ENCODE measurements around the gene SHROOM3. TPM values are rescaled to one million over a fixed set of nuclear protein-coding genes. Genes with fewer than 3 reads are reported as not detected.

SHROOM3 gene
- total and polyA plus RNA-seq, 2 experiments from 2014 or later = 11.3 to 73.5 TPM

DNA sequence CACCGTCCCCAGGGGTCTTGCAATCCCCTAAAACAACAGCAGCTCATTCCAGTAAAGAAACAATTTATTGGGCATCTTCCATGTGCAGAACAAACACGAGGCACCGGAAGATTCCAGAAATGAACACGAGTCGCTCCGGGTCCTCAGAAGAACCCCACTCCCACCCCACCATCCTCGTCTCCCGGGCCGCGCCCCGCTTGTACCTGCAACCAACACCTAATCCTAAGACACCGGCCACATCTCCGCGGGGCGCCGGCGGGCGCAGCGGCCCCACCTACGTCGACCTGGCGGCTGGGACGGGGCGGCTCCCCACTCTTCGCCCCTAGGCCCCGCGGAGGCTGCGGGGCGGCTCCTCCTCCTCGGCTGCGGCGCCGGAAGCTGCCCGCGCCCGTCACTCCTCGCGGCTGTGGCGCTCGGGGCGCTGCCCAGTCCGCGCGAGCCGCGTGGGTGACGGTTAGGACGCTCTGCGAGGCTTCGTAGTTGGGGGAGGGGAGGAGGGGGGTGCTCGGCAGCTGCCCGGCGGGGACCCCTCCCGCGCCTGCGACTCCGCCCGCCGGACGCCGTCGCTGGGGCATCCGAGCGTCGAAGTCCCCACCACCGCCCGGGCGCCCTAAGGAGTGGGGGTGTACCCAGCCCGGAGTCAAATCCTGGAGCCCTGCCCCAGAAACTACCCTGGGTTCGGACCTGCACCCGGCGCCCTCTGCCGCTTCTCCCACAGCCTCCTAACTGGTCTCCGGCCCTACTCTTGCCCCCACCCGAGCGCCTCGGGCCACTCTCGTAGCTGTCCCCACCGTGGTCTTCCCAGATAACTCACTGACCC, 14.1 kb upstream of the SHROOM3 start, which contains the start of gene CCDC158:
TSS of gene CCDC158 (minus strand) at position 380 of the 820 bp plus-strand sequence. CDS start 17,934 bp downstream, outside the sequence.
- Mint-ChIP-seq H3K9me3 (peaks cover 30% of the 10 kb centered on the region), H3K27ac (no peak within 1 kb of the TSS), H3K36me3 (ENCODE audit: low read depth) (peaks cover 18% of the 10 kb centered on the region; the same call in 2 of the 3 replicates), H3K4me3 (no peak within 1 kb of the TSS), H3K27me3 (ENCODE audit: insufficient read depth, low read depth, poor library complexity) (no peaks in the 10 kb centered on the region), H3K4me1 (peaks cover 5% of the 10 kb centered on the region; the same call in 1 of the 3 replicates)
- TF ChIP-seq STAT1 (IDR thresholded peaks at IDR 0.05; ENCODE audit: unreplicated experiment) (no peak), EZH2 (IDR thresholded peaks at IDR 0.05; ENCODE audit: low read depth, unreplicated experiment) (no peak), ZNF114 (CRISPR knock-in tag; IDR thresholded peaks at IDR 0.05) (no peak), JUNB (IDR thresholded peaks at IDR 0.05; ENCODE audit: unreplicated experiment) (no peak), ZNF331 (CRISPR knock-in tag; IDR thresholded peaks at IDR 0.05; ENCODE audit: low read depth) (no peak), EZH2phosphoT487 (IDR thresholded peaks at IDR 0.05; ENCODE audit: unreplicated experiment) (no peak), POLR2AphosphoS5 (IDR thresholded peaks at IDR 0.05; ENCODE audit: low read depth) (no peak), NANOG (IDR thresholded peaks at IDR 0.05; ENCODE audit: borderline replicate concordance) (no peak), CREB1 (CRISPR knock-in tag; IDR thresholded peaks at IDR 0.05; ENCODE audit: low read depth) (no peak)
- TF ChIP-seq, protein P1, sequence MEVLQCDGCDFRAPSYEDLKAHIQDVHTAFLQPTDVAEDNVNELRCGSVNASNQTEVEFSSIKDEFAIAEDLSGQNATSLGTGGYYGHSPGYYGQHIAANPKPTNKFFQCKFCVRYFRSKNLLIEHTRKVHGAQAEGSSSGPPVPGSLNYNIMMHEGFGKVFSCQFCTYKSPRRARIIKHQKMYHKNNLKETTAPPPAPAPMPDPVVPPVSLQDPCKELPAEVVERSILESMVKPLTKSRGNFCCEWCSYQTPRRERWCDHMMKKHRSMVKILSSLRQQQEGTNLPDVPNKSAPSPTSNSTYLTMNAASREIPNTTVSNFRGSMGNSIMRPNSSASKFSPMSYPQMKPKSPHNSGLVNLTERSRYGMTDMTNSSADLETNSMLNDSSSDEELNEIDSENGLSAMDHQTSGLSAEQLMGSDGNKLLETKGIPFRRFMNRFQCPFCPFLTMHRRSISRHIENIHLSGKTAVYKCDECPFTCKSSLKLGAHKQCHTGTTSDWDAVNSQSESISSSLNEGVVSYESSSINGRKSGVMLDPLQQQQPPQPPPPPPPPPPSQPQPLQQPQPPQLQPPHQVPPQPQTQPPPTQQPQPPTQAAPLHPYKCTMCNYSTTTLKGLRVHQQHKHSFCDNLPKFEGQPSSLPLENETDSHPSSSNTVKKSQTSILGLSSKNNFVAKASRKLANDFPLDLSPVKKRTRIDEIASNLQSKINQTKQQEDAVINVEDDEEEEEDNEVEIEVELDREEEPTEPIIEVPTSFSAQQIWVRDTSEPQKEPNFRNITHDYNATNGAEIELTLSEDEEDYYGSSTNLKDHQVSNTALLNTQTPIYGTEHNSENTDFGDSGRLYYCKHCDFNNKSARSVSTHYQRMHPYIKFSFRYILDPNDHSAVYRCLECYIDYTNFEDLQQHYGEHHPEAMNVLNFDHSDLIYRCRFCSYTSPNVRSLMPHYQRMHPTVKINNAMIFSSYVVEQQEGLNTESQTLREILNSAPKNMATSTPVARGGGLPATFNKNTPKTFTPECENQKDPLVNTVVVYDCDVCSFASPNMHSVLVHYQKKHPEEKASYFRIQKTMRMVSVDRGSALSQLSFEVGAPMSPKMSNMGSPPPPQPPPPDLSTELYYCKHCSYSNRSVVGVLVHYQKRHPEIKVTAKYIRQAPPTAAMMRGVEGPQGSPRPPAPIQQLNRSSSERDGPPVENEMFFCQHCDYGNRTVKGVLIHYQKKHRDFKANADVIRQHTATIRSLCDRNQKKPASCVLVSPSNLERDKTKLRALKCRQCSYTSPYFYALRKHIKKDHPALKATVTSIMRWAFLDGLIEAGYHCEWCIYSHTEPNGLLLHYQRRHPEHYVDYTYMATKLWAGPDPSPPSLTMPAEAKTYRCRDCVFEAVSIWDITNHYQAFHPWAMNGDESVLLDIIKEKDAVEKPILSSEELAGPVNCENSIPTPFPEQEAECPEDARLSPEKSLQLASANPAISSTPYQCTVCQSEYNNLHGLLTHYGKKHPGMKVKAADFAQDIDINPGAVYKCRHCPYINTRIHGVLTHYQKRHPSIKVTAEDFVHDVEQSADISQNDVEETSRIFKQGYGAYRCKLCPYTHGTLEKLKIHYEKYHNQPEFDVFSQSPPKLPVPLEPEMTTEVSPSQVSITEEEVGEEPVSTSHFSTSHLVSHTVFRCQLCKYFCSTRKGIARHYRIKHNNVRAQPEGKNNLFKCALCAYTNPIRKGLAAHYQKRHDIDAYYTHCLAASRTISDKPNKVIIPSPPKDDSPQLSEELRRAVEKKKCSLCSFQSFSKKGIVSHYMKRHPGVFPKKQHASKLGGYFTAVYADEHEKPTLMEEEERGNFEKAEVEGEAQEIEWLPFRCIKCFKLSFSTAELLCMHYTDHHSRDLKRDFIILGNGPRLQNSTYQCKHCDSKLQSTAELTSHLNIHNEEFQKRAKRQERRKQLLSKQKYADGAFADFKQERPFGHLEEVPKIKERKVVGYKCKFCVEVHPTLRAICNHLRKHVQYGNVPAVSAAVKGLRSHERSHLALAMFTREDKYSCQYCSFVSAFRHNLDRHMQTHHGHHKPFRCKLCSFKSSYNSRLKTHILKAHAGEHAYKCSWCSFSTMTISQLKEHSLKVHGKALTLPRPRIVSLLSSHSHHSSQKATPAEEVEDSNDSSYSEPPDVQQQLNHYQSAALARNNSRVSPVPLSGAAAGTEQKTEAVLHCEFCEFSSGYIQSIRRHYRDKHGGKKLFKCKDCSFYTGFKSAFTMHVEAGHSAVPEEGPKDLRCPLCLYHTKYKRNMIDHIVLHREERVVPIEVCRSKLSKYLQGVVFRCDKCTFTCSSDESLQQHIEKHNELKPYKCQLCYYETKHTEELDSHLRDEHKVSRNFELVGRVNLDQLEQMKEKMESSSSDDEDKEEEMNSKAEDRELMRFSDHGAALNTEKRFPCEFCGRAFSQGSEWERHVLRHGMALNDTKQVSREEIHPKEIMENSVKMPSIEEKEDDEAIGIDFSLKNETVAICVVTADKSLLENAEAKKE (CRISPR knock-in tag; IDR thresholded peaks at IDR 0.05) = no peak
- TF ChIP-seq, protein P2, sequence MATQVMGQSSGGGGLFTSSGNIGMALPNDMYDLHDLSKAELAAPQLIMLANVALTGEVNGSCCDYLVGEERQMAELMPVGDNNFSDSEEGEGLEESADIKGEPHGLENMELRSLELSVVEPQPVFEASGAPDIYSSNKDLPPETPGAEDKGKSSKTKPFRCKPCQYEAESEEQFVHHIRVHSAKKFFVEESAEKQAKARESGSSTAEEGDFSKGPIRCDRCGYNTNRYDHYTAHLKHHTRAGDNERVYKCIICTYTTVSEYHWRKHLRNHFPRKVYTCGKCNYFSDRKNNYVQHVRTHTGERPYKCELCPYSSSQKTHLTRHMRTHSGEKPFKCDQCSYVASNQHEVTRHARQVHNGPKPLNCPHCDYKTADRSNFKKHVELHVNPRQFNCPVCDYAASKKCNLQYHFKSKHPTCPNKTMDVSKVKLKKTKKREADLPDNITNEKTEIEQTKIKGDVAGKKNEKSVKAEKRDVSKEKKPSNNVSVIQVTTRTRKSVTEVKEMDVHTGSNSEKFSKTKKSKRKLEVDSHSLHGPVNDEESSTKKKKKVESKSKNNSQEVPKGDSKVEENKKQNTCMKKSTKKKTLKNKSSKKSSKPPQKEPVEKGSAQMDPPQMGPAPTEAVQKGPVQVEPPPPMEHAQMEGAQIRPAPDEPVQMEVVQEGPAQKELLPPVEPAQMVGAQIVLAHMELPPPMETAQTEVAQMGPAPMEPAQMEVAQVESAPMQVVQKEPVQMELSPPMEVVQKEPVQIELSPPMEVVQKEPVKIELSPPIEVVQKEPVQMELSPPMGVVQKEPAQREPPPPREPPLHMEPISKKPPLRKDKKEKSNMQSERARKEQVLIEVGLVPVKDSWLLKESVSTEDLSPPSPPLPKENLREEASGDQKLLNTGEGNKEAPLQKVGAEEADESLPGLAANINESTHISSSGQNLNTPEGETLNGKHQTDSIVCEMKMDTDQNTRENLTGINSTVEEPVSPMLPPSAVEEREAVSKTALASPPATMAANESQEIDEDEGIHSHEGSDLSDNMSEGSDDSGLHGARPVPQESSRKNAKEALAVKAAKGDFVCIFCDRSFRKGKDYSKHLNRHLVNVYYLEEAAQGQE (IDR thresholded peaks at IDR 0.05; ENCODE audit: unreplicated experiment) = no peak
- TF ChIP-seq, protein P3, sequence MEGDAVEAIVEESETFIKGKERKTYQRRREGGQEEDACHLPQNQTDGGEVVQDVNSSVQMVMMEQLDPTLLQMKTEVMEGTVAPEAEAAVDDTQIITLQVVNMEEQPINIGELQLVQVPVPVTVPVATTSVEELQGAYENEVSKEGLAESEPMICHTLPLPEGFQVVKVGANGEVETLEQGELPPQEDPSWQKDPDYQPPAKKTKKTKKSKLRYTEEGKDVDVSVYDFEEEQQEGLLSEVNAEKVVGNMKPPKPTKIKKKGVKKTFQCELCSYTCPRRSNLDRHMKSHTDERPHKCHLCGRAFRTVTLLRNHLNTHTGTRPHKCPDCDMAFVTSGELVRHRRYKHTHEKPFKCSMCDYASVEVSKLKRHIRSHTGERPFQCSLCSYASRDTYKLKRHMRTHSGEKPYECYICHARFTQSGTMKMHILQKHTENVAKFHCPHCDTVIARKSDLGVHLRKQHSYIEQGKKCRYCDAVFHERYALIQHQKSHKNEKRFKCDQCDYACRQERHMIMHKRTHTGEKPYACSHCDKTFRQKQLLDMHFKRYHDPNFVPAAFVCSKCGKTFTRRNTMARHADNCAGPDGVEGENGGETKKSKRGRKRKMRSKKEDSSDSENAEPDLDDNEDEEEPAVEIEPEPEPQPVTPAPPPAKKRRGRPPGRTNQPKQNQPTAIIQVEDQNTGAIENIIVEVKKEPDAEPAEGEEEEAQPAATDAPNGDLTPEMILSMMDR (conservative IDR thresholded peaks at IDR 0.05; ENCODE audit: low read depth in 2 of 2) = no peak
- TF ChIP-seq, protein P4, sequence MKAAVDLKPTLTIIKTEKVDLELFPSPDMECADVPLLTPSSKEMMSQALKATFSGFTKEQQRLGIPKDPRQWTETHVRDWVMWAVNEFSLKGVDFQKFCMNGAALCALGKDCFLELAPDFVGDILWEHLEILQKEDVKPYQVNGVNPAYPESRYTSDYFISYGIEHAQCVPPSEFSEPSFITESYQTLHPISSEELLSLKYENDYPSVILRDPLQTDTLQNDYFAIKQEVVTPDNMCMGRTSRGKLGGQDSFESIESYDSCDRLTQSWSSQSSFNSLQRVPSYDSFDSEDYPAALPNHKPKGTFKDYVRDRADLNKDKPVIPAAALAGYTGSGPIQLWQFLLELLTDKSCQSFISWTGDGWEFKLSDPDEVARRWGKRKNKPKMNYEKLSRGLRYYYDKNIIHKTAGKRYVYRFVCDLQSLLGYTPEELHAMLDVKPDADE (IDR thresholded peaks at IDR 0.05) = no peak
- H4K20me1 ChIP-seq (replicated peaks; ENCODE audit: insufficient read depth) = no peaks in the 10 kb centered on the region
- H3F3A ChIP-seq (replicated peaks; ENCODE audit: low read depth) = no peaks in the 10 kb centered on the region
- no peak for ATAC-seq
- H3K4me1 ChIP-seq (ENCODE audit: insufficient read depth) = peaks cover 10% of the 10 kb centered on the region
- DNase-seq (ENCODE audit: low spot score) = peak; percentile 50
- no peaks in the 10 kb centered on the region for H3K36me3 ChIP-seq (ENCODE audit: insufficient read depth)
- peak within 1 kb of the TSS; percentile 71 for H3K4me2 ChIP-seq
- H2AFZ ChIP-seq = peak within 1 kb of the TSS; percentile 85
- no peak within 1 kb of the TSS for H3K27ac ChIP-seq (ENCODE audit: low read depth)
- H3K4me3 ChIP-seq = peak within 1 kb of the TSS; percentile 52
- H3K27me3 ChIP-seq (ENCODE audit: insufficient read depth) = peaks cover 28% of the 10 kb centered on the region
- no peaks in the 10 kb centered on the region for H3K79me2 ChIP-seq (replicated peaks; ENCODE audit: insufficient read depth)
- peaks cover 3% of the 10 kb centered on the region for H3K9me2 ChIP-seq (ENCODE audit: insufficient read depth)

Data from GM23338 (cell line).